Hypothalamus (tissue), 51 donors: ENCODE measurements around the gene EFCAB9.

ENCODE experiments used
- DNase-seq, 51 donors: peaks; one replicate each; lab custom pipeline; 2025; lab: John Stamatoyannopoulos, UW

The EFCAB9 gene

GRCh38 chr5:172234031-172234430 lies 40.1 kb downstream of the EFCAB9 start:
- DNase-seq, result no peak

GRCh38 chr5:172235132-172235780 lies 41.3 kb downstream of the EFCAB9 start:
- no peak for DNase-seq

GRCh38 chr5:172235827-172236736 lies 42.1 kb downstream of the EFCAB9 start:
- peak in 1 of 51 donors; percentile 20 for DNase-seq

- DNase-seq, result no peak
These were observed 44.4 kb downstream of the EFCAB9 start for GRCh38 chr5:172238334-172238733.

- no peak for DNase-seq
These were observed 49.3 kb downstream of the EFCAB9 start for GRCh38 chr5:172243302-172243701.

- no peak for DNase-seq
These were observed 51.1 kb downstream of the EFCAB9 start for GRCh38 chr5:172245046-172245445.

GRCh38 chr5:172245703-172246125 lies 51.7 kb downstream of the EFCAB9 start:
- no peak for DNase-seq

GRCh38 chr5:172248637-172249036 lies 54.7 kb downstream of the EFCAB9 start:
- DNase-seq, result no peak

GRCh38 chr5:172251419-172251818 lies 57.4 kb downstream of the EFCAB9 start:
- DNase-seq, result no peak

GRCh38 chr5:172252501-172252900 lies 58.5 kb downstream of the EFCAB9 start:
- no peak for DNase-seq
